B cell (primary cell): ENCODE results near the gene SLC2A9. TPM values are rescaled to one million over a fixed set of nuclear protein-coding genes. Genes with fewer than 3 reads are reported as not detected.
"Not testable (repeated sequence)": the region's sequence is repeated elsewhere in the genome, so short reads cannot be mapped to it uniquely, and the experiment has no call there.

Source experiments
- ATAC-seq: fragments of 200-7000 bp; cut with Tn5 transposase; one replicate; pipeline ENCODE4 v1.10.0; 2021; ENCODE audit warnings: low read depth, mild to moderate bottlenecking, moderate number of reproducible peaks, moderate library complexity
- CTCF ChIA-PET: fragments of 350-600 bp; sonication (Branson Sonifier 250); formaldehyde crosslinking; loops from one replicate; lab custom pipeline; 2021; ENCODE audit warnings: antibody characterized with exemption, inconsistent platforms; lab: Charles Lee
- POLR2A ChIA-PET: fragments of 350-600 bp; sonication (Branson Sonifier 250); formaldehyde crosslinking; loops from one replicate; lab custom pipeline; 2021; ENCODE audit warnings: antibody characterized with exemption; lab: Charles Lee
- DNase-seq: peaks from one replicate; pipeline ENCODE4 v3.0.0; 2013
- H2AFZ ChIP-seq: 2 replicates; pipeline ENCODE4 v1.6.1; 2012; ENCODE audit warnings: mild to moderate bottlenecking, low read depth, low read length; ENCODE audit not compliant: insufficient read depth, poor library complexity, severe bottlenecking
- H3K27ac ChIP-seq, 2 donors: 1 replicate in 1 of 2; 2 replicates in 1 of 2; pipeline ENCODE4 v1.5.1; 2012 to 2013; ENCODE audit warnings: low read length in 2 of 2, mild to moderate bottlenecking in 2 of 2, moderate library complexity in 1 of 2
- H3K27me3 ChIP-seq, 4 experiments: fragments of 200-600 bp in 1 of 4; sonication (generic) in 1 of 4; replicated peaks in 1 of 4; 1 replicate in 2 of 4; 2 replicates in 2 of 4; pipeline versions ENCODE4 v1.6.1 to v1.7.0; 2013 to 2016; ENCODE audit warnings: low read length in 3 of 4, mild to moderate bottlenecking in 2 of 4, mixed read lengths in 1 of 4, moderate library complexity in 1 of 4; ENCODE audit not compliant: insufficient read depth in 4 of 4, control insufficient read depth in 3 of 4; ENCODE audit errors: control extremely low read depth in 1 of 4
- H3K36me3 ChIP-seq, 2 experiments: replicated peaks in 1 of 2; 1 replicate in 1 of 2; 2 replicates in 1 of 2; pipeline versions ENCODE4 v1.6.1 to v1.7.1; 2013; ENCODE audit warnings: low read length in 1 of 2; ENCODE audit not compliant: insufficient read depth in 2 of 2, control insufficient read depth in 1 of 2; ENCODE audit errors: control extremely low read depth in 1 of 2, extremely low read depth in 1 of 2
- H3K4me1 ChIP-seq, 2 donors: fragments of 200-600 bp in 1 of 2; sonication (generic) in 1 of 2; 1 replicate in 1 of 2; 2 replicates in 1 of 2; pipeline versions ENCODE4 v1.5.1 to v1.6.1; 2013 to 2017; ENCODE audit warnings: low read length in 2 of 2; ENCODE audit not compliant: control insufficient read depth in 2 of 2, insufficient read depth in 2 of 2
- H3K4me2 ChIP-seq: replicated peaks from 2 replicates; pipeline ENCODE3; 2012; ENCODE audit warnings: mild to moderate bottlenecking, low read depth, low read length; ENCODE audit not compliant: poor library complexity, severe bottlenecking
- H3K4me3 ChIP-seq, 5 experiments: fragments of 200-600 bp in 1 of 5; sonication (generic) in 1 of 5; 1 replicate in 3 of 5; 2 replicates in 2 of 5; pipeline versions ENCODE4 v1.5.1 to v1.7.0; 2011 to 2016; ENCODE audit warnings: low read length in 4 of 5, mild to moderate bottlenecking in 4 of 5, low read depth in 2 of 5, control low read depth in 1 of 5, moderate library complexity in 1 of 5; ENCODE audit not compliant: insufficient read depth in 1 of 5; ENCODE audit errors: control extremely low read depth in 1 of 5, extremely low read depth in 1 of 5
- H3K79me2 ChIP-seq: fragments of 200-600 bp; sonication (generic); one replicate; pipeline ENCODE4 v1.6.0; 2016; ENCODE audit warnings: low read length; ENCODE audit not compliant: control insufficient read depth, insufficient read depth
- H3K9ac ChIP-seq: fragments of 200-600 bp; sonication (generic); 2 replicates; pipeline ENCODE4 v1.6.1; 2017; ENCODE audit warnings: mild to moderate bottlenecking, low read length, moderate library complexity
- H3K9me3 ChIP-seq, 3 donors: one replicate each; pipeline versions ENCODE4 v1.6.1 to v1.7.1; 2013; ENCODE audit warnings: low read length in 2 of 3; ENCODE audit not compliant: control insufficient read depth in 2 of 3, insufficient read depth in 1 of 3; ENCODE audit errors: control extremely low read depth in 1 of 3
- H4K20me1 ChIP-seq: 2 replicates; pipeline ENCODE4 v1.6.0; 2012; ENCODE audit warnings: mild to moderate bottlenecking, low read length; ENCODE audit not compliant: insufficient read depth, control insufficient read depth, poor library complexity, severe bottlenecking
- H3K27ac Mint-ChIP-seq: one replicate; pipeline ENCODE4 v1.8.0; 2021; ENCODE audit warnings: mixed read lengths
- H3K27me3 Mint-ChIP-seq: one replicate; pipeline ENCODE4 v1.8.0; 2021; ENCODE audit warnings: mixed read lengths
- H3K4me1 Mint-ChIP-seq: one replicate; pipeline ENCODE4 v1.8.0; 2021; ENCODE audit warnings: mixed read lengths
- H3K4me3 Mint-ChIP-seq: one replicate; pipeline ENCODE4 v1.8.0; 2021; ENCODE audit warnings: mixed read lengths
- H3K9me3 Mint-ChIP-seq: one replicate; pipeline ENCODE4 v1.8.0; 2022; ENCODE audit warnings: mixed read lengths; ENCODE audit not compliant: insufficient read depth
- CTCF ChIP-seq: fragments of 200-600 bp; IDR thresholded peaks from one replicate; pipeline ENCODE4 v1.8.0; 2022; ENCODE audit warnings: antibody characterized with exemption, mild to moderate bottlenecking
- WGBS: methylation state at CpG from one replicate; pipeline ENCODE4 v1.1.5; 2013; ENCODE audit warnings: missing lambda C conversion rate; ENCODE audit not compliant: insufficient coverage; 5-methylcytosine and 5-hydroxymethylcytosine counted together
- intact Hi-C: fragments of 100-400 bp; cut with micrococcal nuclease; formaldehyde crosslinking; loops from one replicate; pipeline ENCODE4 v1.10.0; 2022
- polyA plus RNA-seq: library from polyadenylated mRNA; depleted of rRNA; stranded (reverse); fragments of >200 nt; gene quantifications from 2 replicates; pipeline ENCODE4 v1.2.3, GENCODE V29; 2012
- total RNA-seq, 2 donors: library from RNA; stranded (reverse); fragments of 120-200 nt in 1 of 2; gene quantifications; 1 replicate in 1 of 2; 2 replicates in 1 of 2; pipeline versions ENCODE4 v1.2.3 to v1.2.4, GENCODE V29; 2013 to 2022

Gene SLC2A9
- total and polyA plus RNA-seq, 2 donors (not counting 1 experiment from before 2014, with no cell fraction given) = 0.89 to 2.1 TPM

DNA sequence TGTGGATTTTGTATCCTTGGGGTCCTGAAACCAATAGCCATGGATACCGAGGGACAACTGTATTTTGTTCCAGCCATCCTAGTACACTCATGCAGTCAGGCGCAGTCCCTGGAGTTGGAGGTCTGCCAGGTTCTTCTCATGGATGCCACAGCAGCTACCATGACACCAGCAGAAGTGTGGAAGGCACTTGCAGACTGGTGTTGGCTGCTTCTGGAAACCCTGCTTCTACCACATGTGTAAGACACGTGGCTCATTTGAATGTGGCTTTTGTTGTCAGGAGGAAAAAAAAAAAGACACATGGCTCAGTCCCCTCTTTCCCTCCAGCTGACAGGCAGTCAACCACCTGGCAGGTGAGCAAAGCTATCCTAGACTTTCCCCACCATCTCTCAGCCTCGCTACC lies 220.4 kb downstream of the SLC2A9 start:
- no peak overlapping the region for H3K4me3 Mint-ChIP-seq
- Histone ChIP-seq H3K4me3 (no peak overlapping the region), H4K20me1 (no peaks in the 10 kb centered on the region), H3K79me2 (no peaks in the 10 kb centered on the region), H3K27ac (no peak overlapping the region), H3K9me3 (no peaks in the 10 kb centered on the region), H3K4me1 (no peaks in the 10 kb centered on the region), H3K9ac (no peak overlapping the region), H3K27me3 (peaks cover 0 to 2% (median 0%) of the 10 kb centered on the region in 4 experiments), H2AFZ (no peak overlapping the region), H3K36me3 (no peaks in the 10 kb centered on the region), H3K4me2 (no peak overlapping the region)
- no peak for TF ChIP-seq CTCF
- ATAC-seq (no peak), DNase-seq (no peak)
- no peaks in the 10 kb centered on the region for H3K9me3 Mint-ChIP-seq
- 84% methylated on average over 3 of the region's 4 CpGs for WGBS
- intact Hi-C loops = no loop called here
- no peak overlapping the region for H3K27ac Mint-ChIP-seq
- CTCF ChIA-PET = interaction anchor here (0.6 kb wide), 1 partner anchor 17 kb away, joined by 3 read pairs; no protein-coding TSS in a partner anchor
- peaks cover 20% of the 10 kb centered on the region for H3K27me3 Mint-ChIP-seq
- H3K4me1 Mint-ChIP-seq = no peaks in the 10 kb centered on the region
- POLR2A ChIA-PET = no interaction called here

- H3K27me3 Mint-ChIP-seq = peaks cover 14% of the 10 kb centered on the region
- H3K36me3 ChIP-seq, H3K79me2 ChIP-seq, H3K4me3 ChIP-seq, H3K9ac ChIP-seq, H3K27ac Mint-ChIP-seq, ATAC-seq, intact Hi-C loops, H3K4me1 Mint-ChIP-seq, DNase-seq, CTCF ChIA-PET, POLR2A ChIA-PET, H3K27me3 ChIP-seq, H3K4me2 ChIP-seq, H3K4me3 Mint-ChIP-seq, H3K9me3 ChIP-seq, H2AFZ ChIP-seq, H4K20me1 ChIP-seq, H3K27ac ChIP-seq, H3K4me1 ChIP-seq, H3K9me3 Mint-ChIP-seq: not testable (repeated sequence)
- no CpG with 5 or more reads among the region's 2 CpGs for WGBS
Measured at GRCh38 chr4:9796641-9797040, 224.7 kb downstream of the SLC2A9 start.
